Ecto neural progenitor cell (in vitro differentiated cells): ENCODE data around the gene PHPT1.

Experiments used
- DNase-seq: peaks from one replicate; pipeline ENCODE4 v3.0.0-alpha.2; 2018; ENCODE audit warnings: low spot score

Gene PHPT1

DNA sequence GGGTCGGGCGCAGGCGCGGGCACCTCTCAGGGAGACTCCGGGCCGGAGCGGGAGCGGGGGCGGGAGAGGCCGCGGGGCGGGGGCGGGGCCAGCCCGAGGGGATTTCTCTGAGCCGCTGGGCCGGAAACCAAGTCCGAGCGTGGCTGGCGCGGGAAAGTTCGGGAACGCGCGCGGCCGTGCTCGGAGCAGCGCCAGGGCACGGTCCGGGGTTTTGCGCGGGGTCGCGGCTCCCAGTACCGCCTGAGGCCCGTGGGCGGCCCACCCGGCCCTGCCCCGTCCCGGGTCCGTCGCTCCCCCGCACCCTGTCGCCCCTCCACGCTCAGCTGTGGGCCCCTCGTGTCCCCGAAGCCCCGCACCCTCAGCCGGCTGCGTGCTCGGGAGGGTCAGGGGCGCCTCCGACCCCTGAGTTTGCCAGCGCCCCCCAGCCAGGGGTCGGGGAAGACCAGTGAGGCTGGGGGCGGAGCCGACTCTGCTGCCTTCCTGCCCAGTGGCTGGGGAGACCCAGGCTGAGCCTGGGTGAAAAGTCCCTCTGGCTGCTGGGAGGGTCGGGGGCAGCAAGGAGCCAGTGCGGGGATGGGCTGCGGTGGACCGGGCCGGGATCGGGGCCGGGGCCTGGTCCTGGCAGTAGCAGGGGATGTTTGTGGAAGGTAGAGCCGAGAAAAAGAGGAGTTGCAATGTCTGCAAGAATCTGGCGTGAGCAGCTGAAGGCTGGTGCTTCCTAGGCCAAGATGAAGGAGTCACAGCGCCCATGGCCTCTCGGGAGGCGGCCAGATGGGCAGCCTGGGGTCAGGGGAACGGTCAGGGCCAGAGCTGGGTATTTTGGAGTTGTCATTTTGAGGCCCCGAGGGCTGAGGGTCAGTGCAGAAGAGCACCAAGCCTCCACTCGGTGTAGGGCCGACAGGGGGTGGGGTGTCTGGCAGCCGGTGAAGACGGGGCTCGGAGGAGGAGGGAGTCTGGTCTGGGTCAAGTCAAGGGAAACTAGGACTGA is 37.7 kb downstream of the PHPT1 start:
- DNase-seq, result peak; percentile 81

DNA sequence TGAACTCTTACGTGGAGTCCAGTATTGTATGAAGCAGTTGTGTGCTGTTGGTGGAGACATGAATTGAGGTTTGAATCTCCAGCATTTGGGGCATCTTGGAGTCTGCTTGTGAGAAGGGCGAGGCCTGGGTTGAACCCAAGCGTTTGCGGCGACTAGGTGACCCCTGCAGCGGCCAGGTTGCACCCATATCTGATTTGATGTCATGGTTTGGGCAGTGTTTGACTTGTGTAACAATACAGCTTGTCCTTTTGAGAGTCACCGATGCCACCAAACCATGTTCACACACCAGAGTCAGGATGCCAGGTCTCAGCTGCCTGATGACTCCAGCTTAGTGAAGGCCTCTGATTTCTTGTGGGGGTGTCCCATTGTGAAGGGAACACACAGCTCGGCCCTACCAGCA is 39.2 kb downstream of the PHPT1 start:
- no peak for DNase-seq

DNA sequence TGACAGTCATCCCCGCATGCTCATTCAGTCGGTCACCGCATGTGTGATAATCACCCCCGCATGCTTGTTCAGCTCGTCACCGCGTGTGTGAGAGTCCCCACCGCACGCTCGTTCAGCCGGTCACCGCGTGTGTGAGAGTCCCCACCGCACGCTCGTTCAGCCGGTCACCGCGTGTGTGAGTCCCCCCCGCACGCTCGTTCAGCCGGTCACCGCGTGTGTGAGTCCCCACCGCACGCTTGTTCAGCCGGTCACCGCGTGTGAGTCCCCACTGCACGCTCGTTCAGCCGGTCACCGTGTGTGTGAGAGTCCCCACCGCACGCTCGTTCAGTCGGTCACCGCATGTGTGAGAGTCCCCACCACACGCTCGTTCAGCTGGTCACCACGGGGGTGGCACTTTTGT is 40.6 kb downstream of the PHPT1 start:
- DNase-seq, result no peak

DNA sequence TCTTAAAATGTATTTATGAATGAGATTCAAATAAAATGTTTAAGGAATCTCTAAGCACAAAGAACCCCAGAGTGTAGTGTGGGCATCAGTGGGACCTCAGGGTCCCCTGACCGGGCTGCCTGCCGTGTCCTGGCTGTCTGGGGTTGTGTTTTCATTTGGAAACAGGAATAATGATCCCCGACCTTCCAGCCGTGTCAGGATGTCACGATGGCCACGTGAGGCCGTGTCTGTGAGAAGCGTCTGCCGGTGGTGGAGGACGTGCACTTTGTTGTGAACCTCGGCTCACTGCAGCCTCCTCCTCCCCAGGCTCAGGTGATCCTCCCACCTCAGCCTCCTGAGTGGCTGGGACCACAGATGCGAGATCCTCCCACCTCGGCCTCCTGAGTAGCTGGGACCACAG is 41.5 kb downstream of the PHPT1 start:
- DNase-seq, result no peak

DNA sequence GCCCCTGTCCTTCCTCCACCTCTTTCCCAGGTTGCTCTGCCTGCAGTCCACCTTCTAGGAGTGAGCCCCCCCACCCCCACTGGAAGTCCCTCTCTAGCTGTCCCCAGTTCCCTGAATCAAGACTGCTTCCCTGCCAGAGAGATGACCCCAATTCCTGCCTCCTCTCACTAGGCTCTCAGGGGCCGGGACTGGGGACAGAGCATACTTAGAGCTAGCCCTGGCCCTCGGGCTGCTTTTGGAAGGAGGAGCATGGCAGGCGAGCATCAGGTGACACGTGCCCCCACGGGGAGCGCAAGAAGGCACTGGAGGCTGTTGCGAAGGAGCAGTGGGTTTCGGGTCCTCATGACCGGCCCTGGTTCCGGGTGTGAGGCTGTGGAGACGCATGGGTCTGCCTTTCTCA is 46.8 kb downstream of the PHPT1 start:
- DNase-seq, result no peak

DNA sequence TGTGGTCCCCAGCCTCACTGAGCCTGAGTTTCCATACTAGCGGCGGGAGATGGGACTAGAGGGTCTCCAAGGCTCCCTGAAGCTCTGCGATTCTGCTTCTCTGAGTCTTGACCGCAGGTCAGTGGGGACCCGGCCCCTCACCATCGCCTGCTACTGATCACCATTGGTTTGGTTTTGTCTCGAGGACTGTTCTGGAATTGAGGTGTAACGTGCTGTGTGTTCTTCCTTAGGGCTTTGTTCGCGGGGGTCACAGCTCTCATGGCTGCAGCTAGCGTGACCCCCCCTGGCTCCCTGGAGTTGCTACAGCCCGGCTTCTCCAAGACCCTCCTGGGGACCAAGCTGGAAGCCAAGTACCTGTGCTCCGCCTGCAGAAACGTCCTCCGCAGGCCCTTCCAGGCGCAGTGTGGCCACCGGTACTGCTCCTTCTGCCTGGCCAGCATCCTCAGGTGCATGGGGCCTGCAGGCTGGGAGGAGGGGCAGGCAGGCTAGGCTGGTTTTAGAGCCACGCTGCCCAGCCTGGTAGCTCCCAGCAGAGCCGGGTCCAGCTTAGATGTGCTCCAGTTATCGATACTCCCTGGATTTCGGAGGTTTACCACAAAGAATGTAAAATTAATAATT is 49.4 kb downstream of the PHPT1 start:
- DNase-seq, result no peak

DNA sequence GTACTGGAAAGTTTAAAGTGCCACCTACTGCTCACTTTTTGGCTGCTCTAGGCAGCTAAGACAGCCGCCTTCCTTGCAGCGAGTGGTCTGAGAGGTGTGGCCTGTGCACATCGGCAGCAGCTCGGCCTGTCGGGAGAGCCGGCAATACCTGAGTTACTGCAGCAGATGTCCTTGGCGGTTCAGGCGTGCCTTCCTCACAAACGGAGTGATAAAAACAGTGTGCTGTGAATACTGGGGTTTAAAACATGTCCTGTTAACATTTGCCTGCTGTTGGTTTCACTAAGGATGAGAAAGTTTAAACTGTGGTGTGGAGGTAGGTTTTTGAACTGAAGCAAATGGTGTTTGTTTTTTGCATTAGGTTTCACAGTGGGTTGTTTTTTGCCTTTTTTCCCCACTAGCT is 50.0 kb downstream of the PHPT1 start:
- DNase-seq, result no peak

DNA sequence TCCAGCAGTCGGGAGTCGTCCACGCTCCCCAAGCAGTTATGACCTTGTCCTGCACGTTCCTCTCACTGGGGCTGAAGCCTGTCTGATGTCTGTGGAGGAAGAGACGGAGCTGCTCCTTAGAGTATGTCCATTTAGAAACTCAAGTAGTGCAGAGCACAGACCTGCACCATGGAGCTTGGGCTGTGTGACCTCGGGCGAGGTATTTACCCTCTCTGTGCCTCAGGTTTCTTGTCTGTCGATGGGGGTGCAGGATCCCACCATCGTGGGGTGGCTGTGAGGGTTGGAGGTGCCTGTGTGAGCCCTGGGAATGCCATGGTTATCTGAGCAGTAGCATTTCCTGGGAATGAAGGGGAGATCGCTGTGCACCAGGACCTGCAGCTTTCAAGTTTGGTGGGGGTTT is 51.3 kb downstream of the PHPT1 start:
- no peak for DNase-seq
